ENCODE measurements around the gene KCNAB1. TPM values are rescaled to one million over a fixed set of nuclear protein-coding genes. Genes with fewer than 3 reads are reported as not detected.

Gene KCNAB1
- total and polyA plus RNA-seq, 4 donors = 0.76 to 2.8 (median 1.0) TPM

- 83% methylated on average over 2 of the region's 2 CpGs for WGBS
- TF ChIP-seq NR2F2 (IDR thresholded peaks at IDR 0.05) (no peak), ATF3 (IDR thresholded peaks at IDR 0.05) (no peak), SP1 (IDR thresholded peaks at IDR 0.05) (no peak), RAD21 (IDR thresholded peaks at IDR 0.05) (no peak), HNF4A (conservative IDR thresholded peaks at IDR 0.05) (no peak), FOXA1 (IDR thresholded peaks at IDR 0.05) (no peak), MAX (IDR thresholded peaks at IDR 0.05) (no peak), YY1 (IDR thresholded peaks at IDR 0.05) (no peak), RXRA (IDR thresholded peaks at IDR 0.05) (no peak), GABPA (IDR thresholded peaks at IDR 0.05 in 1 of 2, conservative IDR thresholded peaks at IDR 0.05 in 1 of 2) (no peak), CTCF (IDR thresholded peaks at IDR 0.05; ENCODE audit: low read depth, low read length, missing input control) (no peak), TAF1 (conservative IDR thresholded peaks at IDR 0.05) (no peak), EGR1 (IDR thresholded peaks at IDR 0.05; ENCODE audit: low read depth in 2 of 2) (no peak), HNF4G (IDR thresholded peaks at IDR 0.05) (no peak)
- DNase-seq (ENCODE audit: low spot score) = no peak
- no peak overlapping the region for H3K9ac ChIP-seq (ENCODE audit: low read depth in 1 of 2, low read length in 2 of 2)
- H3K4me1 ChIP-seq (ENCODE audit: control insufficient read depth in 4 of 4, insufficient read depth in 4 of 4, low read length in 3 of 4) = no peaks in the 10 kb centered on the region
- H3K9me3 ChIP-seq (ENCODE audit: control insufficient read depth in 4 of 4, low read length in 3 of 4) = no peaks in the 10 kb centered on the region
- no peaks in the 10 kb centered on the region for H3K36me3 ChIP-seq (ENCODE audit: control insufficient read depth in 4 of 4, insufficient read depth in 3 of 4, low read depth in 1 of 4, low read length in 3 of 4)
- no peak overlapping the region for H3K4me3 ChIP-seq (ENCODE audit: low read depth in 1 of 3, low read length in 3 of 3)
- H3K27ac ChIP-seq (ENCODE audit: low read depth in 1 of 2, low read length in 2 of 2) = no peak overlapping the region
- no peaks in the 10 kb centered on the region for H3K27me3 ChIP-seq (ENCODE audit: control insufficient read depth in 4 of 4, insufficient read depth in 4 of 4, low read length in 3 of 4)
These were observed 43.5 kb downstream of the KCNAB1 start for GRCh38 chr3:156163848-156164247.

GRCh38 chr3:156166808-156167207 lies 46.4 kb downstream of the KCNAB1 start:
- H3K4me3 ChIP-seq (ENCODE audit: low read depth in 1 of 3, low read length in 3 of 3) = no peak overlapping the region
- H3K27ac ChIP-seq (ENCODE audit: low read depth in 1 of 2, low read length in 2 of 2) = no peak overlapping the region
- WGBS = 82% methylated on average over 4 of the region's 4 CpGs
- H3K9me3 ChIP-seq (ENCODE audit: control insufficient read depth in 4 of 4, low read length in 3 of 4) = no peaks in the 10 kb centered on the region
- H3K36me3 ChIP-seq (ENCODE audit: control insufficient read depth in 4 of 4, insufficient read depth in 3 of 4, low read depth in 1 of 4, low read length in 3 of 4) = no peaks in the 10 kb centered on the region
- H3K9ac ChIP-seq (ENCODE audit: low read depth in 1 of 2, low read length in 2 of 2) = no peak overlapping the region
- TF ChIP-seq HNF4A (conservative IDR thresholded peaks at IDR 0.05) (no peak), ZBTB33 (IDR thresholded peaks at IDR 0.05) (no peak), HNF4G (IDR thresholded peaks at IDR 0.05) (no peak), FOXA1 (IDR thresholded peaks at IDR 0.05) (no peak), NR2F2 (IDR thresholded peaks at IDR 0.05) (no peak), YY1 (IDR thresholded peaks at IDR 0.05) (no peak), MAX (IDR thresholded peaks at IDR 0.05) (no peak), JUND (IDR thresholded peaks at IDR 0.05) (no peak), RAD21 (IDR thresholded peaks at IDR 0.05) (no peak), ATF3 (IDR thresholded peaks at IDR 0.05) (no peak), CTCF (IDR thresholded peaks at IDR 0.05; ENCODE audit: low read depth, low read length, missing input control) (no peak), REST (IDR thresholded peaks at IDR 0.05) (no peak), FOXA2 (IDR thresholded peaks at IDR 0.05) (no peak), EGR1 (IDR thresholded peaks at IDR 0.05; ENCODE audit: low read depth in 2 of 2) (no peak)
- no peak for DNase-seq (ENCODE audit: low spot score)
- no peaks in the 10 kb centered on the region for H3K4me1 ChIP-seq (ENCODE audit: control insufficient read depth in 4 of 4, insufficient read depth in 4 of 4, low read length in 3 of 4)
- no peaks in the 10 kb centered on the region for H3K27me3 ChIP-seq (ENCODE audit: control insufficient read depth in 4 of 4, insufficient read depth in 4 of 4, low read length in 3 of 4)

Measured in liver (tissue), 9 donors.